Activated naive CD4-positive, alpha-beta T cell treated with anti-CD3 and anti-CD28 coated beads, Interleukin-2, amount 50 U/mL, for 24 hours (primary cell): Measurements from ENCODE around the gene AVL9.
"Not testable (repeated sequence)": the region's sequence is repeated elsewhere in the genome, so short reads cannot be mapped to it uniquely, and the experiment has no call there.

Experiments used
- H3K27ac Mint-ChIP-seq: one replicate; pipeline ENCODE4 v1.8.0; 2021; ENCODE audit warnings: mild to moderate bottlenecking, mixed read lengths
- H3K27me3 Mint-ChIP-seq: one replicate; pipeline ENCODE4 v1.8.0; 2021; ENCODE audit warnings: mixed read lengths
- H3K36me3 Mint-ChIP-seq: one replicate; pipeline ENCODE4 v1.8.0; 2021; ENCODE audit warnings: mixed read lengths
- H3K4me1 Mint-ChIP-seq: one replicate; pipeline ENCODE4 v1.8.0; 2021; ENCODE audit warnings: mixed read lengths
- H3K4me3 Mint-ChIP-seq: one replicate; pipeline ENCODE4 v1.8.0; 2021; ENCODE audit warnings: mild to moderate bottlenecking, mixed read lengths
- H3K9me3 Mint-ChIP-seq: one replicate; pipeline ENCODE4 v1.8.0; 2021; ENCODE audit warnings: mixed read lengths

Gene AVL9

DNA sequence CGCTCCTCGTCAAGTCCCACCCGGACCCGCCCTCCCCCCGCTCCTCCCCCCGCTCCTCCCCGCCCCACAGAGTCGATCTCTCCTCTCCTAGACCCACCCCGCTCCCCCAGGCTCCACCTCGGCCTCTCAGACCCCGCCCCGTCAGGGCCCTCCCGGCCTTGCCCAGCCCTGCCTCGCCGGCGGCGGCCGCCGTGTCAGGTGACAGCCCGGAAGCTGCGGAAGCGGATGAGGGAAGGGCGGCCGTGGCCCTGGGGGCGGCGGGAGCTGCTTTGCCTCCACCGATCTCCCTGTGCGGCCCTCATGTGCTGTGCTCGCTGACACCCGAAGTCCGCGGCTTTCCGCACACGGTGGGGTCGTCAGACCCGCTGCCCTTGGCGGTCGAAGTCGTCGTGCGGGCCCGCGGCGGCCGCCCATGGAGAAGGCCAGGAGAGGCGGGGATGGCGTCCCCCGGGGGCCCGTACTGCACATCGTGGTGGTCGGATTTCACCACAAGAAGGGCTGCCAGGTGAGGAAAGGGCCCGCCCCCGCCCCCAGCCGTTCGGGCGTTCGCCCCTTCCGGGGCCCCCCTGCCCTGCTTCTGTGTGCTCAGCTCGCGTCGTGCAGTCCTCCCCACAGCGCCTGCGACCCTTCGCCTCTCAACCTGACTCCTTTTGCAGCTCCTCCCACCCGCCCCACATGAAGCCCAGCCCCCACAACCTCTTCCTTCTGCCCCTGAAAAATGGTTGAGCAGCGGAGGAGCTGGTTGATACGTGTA, at the start of gene AVL9:
TSS of gene AVL9 (plus strand) at position 192 of the 754 bp plus-strand sequence. CDS start at position 413, 221 bp downstream.
- H3K4me1 Mint-ChIP-seq: peaks cover 29% of the 10 kb centered on the region
- H3K27ac Mint-ChIP-seq: peak within 1 kb of the TSS; percentile 95
- H3K4me3 Mint-ChIP-seq: peak within 1 kb of the TSS; percentile 92
- no peaks in the 10 kb centered on the region for H3K9me3 Mint-ChIP-seq
- peaks cover 8% of the 10 kb centered on the region for H3K36me3 Mint-ChIP-seq
- no peaks in the 10 kb centered on the region for H3K27me3 Mint-ChIP-seq

DNA sequence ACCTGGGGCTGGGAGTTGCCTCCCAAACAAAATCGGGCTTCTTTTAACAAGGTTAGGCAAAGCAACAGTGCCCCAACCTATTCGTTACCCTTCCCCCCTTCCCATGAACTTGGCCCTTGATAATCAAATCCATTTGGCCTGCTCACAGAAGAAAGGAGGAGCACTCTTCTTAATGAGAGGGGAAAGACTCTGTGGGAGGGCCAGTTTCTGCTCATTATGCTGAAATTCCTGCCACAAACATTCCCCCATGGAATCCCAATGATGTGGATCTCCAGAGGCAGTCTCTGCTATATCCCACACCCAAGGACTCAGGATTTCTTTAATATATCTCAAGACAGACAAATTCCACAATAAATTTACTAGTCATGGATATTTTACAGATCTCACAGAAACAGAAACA, 48.1 kb upstream of the AVL9 start:
- no peak overlapping the region for H3K4me3 Mint-ChIP-seq
- no peaks in the 10 kb centered on the region for H3K4me1 Mint-ChIP-seq
- peaks cover 9% of the 10 kb centered on the region for H3K27me3 Mint-ChIP-seq
- H3K9me3 Mint-ChIP-seq: no peaks in the 10 kb centered on the region
- H3K27ac Mint-ChIP-seq: no peak overlapping the region
- H3K36me3 Mint-ChIP-seq: no peaks in the 10 kb centered on the region

DNA sequence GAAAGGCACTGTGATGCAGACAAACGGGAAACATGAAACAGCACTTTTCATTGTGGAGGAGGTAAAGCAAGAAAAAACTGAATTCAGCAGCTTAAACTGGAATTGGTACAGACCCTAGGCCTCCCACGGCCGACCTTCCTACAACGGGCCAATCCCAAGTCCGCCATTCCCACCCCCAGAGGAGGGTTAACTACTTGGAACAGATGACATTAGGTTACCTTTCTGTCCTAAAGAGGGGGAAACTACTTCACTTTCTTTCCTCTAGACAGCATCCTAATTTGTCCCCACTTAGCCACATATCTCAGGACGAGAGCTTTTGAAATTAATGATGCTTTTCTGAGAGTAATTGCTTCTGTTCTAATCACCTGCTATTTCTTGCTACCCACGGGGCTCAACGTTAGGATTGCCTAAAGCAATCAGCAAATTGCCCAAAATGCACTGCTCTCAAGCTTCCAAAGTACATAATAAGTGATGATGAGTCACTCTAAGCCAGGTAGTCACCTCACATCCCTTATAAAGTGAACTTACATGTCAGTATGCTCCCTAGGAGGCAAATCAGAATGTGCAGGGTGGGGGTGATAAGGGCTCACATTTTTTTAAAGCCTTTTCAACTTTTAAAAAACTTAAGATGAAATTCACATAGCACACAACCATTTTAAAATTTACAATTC, 41.8 kb upstream of the AVL9 start:
- Mint-ChIP-seq H3K27ac (no peak overlapping the region), H3K4me3 (no peak overlapping the region), H3K36me3 (no peaks in the 10 kb centered on the region), H3K27me3 (peaks cover 9% of the 10 kb centered on the region), H3K9me3 (no peaks in the 10 kb centered on the region), H3K4me1 (no peaks in the 10 kb centered on the region)

DNA sequence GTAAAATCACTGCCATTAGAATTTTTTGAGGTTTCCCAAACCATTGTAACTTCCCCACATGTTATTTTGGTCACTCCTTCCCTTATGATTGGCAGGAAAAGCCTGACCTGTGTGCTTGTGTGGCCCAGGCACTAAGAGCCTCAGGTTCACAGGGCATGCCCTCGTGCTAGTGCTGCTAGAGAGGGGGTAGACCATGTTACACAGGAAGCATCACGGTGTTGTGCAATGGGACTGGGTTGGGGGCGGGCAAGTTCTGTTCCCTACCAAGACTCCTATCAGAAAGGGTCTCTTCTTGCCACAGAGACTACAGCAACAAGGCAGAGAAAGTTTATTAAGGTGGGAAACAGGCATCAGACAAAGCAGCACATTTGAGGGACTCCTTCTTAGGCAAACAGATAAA, 37.3 kb upstream of the AVL9 start:
- H3K27ac Mint-ChIP-seq: no peak overlapping the region
- H3K36me3 Mint-ChIP-seq: no peaks in the 10 kb centered on the region
- no peak overlapping the region for H3K4me3 Mint-ChIP-seq
- H3K4me1 Mint-ChIP-seq: no peaks in the 10 kb centered on the region
- H3K27me3 Mint-ChIP-seq: peaks cover 9% of the 10 kb centered on the region
- no peaks in the 10 kb centered on the region for H3K9me3 Mint-ChIP-seq

DNA sequence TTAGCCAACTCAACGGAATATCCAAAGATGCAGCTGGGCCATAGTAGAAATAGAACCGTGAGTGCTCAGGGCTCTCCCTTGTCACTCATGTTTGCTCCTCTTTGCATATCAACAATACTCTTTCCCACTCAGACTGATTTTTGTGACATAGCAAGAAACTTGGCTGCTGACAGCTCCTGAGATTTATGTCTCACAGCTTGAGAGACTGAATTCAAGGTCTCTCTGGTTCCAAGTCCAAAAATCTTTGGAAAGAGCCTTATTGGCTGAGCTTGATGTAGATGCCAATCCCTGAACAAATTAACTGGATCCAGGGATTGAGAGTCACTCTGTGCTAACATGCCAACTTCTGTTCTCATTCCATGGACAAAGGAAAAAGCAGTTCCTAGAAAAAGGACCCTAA, 35.5 kb upstream of the AVL9 start:
- Mint-ChIP-seq H3K4me3 (no peak overlapping the region), H3K27me3 (peaks cover 4% of the 10 kb centered on the region), H3K9me3 (no peaks in the 10 kb centered on the region), H3K36me3 (no peaks in the 10 kb centered on the region), H3K27ac (no peak overlapping the region), H3K4me1 (no peaks in the 10 kb centered on the region)

DNA sequence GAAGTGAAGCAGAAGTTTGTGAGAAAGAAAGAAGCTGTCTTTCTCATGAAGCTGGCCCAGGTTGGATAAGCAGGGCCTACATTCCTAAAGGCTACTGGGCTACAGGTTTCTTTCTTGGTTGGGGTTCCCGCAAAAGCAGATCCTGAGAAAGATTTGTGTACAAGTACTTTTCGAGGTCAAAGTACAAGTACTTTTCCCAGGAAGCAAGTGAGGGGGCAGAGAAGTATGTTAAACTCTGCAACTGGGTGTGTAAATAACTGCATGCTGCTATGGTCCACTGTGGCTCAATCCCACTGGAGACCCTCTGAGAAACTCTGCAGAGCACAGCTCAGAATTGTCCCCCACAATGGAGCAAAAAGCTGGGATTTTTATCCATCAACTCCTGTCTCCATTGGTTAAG, 33.8 kb upstream of the AVL9 start:
- Mint-ChIP-seq H3K36me3 (no peaks in the 10 kb centered on the region), H3K27ac (no peak overlapping the region), H3K9me3 (no peaks in the 10 kb centered on the region), H3K27me3 (peaks cover 4% of the 10 kb centered on the region), H3K4me3 (no peak overlapping the region), H3K4me1 (no peaks in the 10 kb centered on the region)

DNA sequence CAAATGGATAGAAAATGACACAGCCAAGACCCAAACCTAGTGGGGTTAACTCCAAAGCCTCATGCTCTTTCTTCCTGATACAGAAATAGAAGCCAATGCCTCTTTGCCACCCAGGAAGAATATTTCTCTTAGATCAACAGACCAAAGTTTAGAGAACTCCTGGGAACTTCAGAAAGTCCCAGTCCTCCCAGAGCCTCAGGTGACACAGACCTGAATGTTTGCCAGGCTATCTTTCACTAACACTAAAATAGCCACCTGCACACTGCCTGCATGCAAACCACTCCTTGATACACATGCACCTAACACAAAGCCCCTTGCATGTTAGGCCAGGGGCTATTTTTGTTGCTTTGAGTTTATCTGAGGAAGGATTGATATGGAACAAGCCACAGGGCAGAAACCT, 32.8 kb upstream of the AVL9 start:
- H3K9me3 Mint-ChIP-seq: no peaks in the 10 kb centered on the region
- no peak overlapping the region for H3K27ac Mint-ChIP-seq
- H3K4me1 Mint-ChIP-seq: no peaks in the 10 kb centered on the region
- H3K4me3 Mint-ChIP-seq: no peak overlapping the region
- H3K36me3 Mint-ChIP-seq: no peaks in the 10 kb centered on the region
- peaks cover 2% of the 10 kb centered on the region for H3K27me3 Mint-ChIP-seq

DNA sequence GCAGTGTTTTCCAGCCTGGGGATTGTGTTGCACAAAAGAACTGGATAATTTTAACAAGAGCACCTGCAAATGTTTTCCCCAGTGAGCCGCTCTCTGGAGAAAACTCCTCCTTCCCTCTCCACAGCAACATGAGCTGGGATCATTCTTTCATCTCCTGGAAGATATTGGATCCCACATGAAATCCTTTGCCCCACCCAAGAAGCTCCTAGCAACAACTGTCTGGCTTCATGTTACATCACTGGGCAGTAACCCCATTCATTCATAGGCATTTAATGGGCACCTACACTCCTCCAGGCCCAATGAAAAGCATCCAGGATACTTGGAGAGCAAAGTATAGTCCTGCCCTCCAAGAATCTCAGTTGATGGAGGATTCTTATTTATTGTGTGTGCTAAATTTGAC, 32.3 kb upstream of the AVL9 start:
- H3K27ac Mint-ChIP-seq: no peak overlapping the region
- H3K36me3 Mint-ChIP-seq: no peaks in the 10 kb centered on the region
- no peak overlapping the region for H3K4me3 Mint-ChIP-seq
- no peaks in the 10 kb centered on the region for H3K4me1 Mint-ChIP-seq
- no peaks in the 10 kb centered on the region for H3K9me3 Mint-ChIP-seq
- H3K27me3 Mint-ChIP-seq: peaks cover 2% of the 10 kb centered on the region

DNA sequence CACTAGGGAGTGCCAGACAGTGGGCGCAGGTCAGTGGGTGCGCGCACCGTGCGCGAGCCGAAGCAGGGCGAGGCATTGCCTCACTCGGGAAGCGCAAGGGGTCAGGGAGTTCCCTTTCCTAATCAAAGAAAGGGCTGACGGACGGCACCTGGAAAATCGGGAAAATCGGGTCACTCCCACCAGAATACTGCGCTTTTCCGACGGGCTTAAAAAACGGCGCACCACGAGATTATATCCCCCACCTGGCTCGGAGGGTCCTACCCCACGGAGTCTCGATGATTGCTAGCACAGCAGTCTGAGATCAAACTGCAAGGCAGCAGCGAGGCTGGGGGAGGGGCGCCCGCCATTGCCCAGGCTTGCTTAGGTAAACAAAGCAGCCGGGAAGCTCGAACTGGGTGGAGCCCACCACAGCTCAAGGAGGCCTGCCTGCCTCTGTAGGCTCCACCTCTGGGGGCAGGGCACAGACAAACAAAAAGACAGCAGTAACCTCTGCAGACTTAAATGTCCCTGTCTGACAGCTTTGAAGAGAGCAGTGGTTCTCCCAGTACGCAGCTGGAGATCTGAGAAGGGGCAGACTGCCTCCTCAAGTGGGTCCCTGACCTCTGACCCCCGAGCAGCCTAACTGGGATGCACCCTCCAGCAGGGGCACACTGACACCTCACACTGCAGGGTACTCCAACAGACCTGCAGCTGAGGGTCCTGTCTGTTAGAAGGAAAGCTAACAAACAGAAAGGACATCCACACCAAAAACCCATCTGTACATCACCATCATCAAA, 30.5 kb upstream of the AVL9 start:
- H3K4me3 Mint-ChIP-seq, H3K9me3 Mint-ChIP-seq, H3K27ac Mint-ChIP-seq, H3K27me3 Mint-ChIP-seq, H3K36me3 Mint-ChIP-seq, H3K4me1 Mint-ChIP-seq: not testable (repeated sequence)

DNA sequence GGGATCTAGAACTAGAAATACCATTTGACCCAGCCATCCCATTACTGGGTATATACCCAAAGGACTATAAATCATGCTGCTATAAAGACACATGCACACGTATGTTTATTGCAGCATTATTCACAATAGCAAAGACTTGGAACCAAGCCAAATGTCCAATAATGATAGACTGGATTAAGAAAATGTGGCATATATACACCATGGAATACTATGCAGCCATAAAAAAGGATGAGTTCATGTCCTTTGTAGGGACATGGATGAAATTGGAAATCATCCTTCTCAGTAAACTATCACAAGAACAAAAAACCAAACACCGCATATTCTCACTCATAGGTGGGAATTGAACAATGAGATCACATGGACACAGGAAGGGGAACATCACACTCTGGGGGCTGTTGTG, 25.3 kb upstream of the AVL9 start:
- not testable (repeated sequence) for H3K27ac Mint-ChIP-seq, H3K4me3 Mint-ChIP-seq, H3K36me3 Mint-ChIP-seq, H3K4me1 Mint-ChIP-seq, H3K9me3 Mint-ChIP-seq, H3K27me3 Mint-ChIP-seq

DNA sequence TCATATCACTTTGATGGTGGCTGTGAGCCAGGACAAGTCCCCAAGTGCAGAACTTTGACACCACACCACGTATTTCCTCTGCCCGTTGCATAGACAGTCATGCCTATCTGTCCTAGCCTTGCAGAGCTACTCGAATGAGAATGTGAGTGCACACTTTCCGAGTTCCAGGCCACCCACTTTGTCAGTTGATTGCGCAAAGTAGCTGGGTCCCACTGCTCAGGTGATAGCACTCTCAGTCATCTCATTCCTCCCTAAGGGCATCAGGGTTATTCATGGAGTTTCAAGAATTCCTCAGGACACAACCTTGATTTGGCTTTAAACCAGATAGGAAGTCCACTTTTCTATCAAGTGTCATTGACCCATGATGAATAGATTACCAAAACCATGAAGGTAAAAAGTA, 24.4 kb upstream of the AVL9 start:
- no peak overlapping the region for H3K27ac Mint-ChIP-seq
- no peaks in the 10 kb centered on the region for H3K36me3 Mint-ChIP-seq
- H3K4me1 Mint-ChIP-seq: no peaks in the 10 kb centered on the region
- H3K27me3 Mint-ChIP-seq: no peaks in the 10 kb centered on the region
- H3K4me3 Mint-ChIP-seq: no peak overlapping the region
- H3K9me3 Mint-ChIP-seq: no peaks in the 10 kb centered on the region

DNA sequence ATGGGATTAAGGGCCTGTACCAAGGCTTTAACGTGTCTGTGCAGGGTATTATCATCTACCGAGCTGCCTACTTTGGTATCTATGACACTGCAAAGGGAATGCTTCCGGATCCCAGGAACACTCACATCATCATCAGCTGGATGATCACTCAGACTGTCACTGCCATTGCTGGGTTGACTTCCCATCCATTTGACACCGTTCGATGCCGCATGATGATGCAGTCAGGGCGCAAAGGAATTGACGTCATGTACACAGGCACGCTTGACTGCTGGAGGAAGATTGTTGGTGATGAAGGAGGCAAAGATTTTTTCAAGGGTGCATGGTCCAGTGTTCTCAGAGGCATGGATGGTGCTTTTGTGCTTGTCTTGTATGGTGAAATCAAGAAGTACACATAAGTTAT, 23.3 kb upstream of the AVL9 start:
- Mint-ChIP-seq H3K36me3 (no peaks in the 10 kb centered on the region), H3K4me3 (no peak overlapping the region), H3K27ac (no peak overlapping the region), H3K9me3 (no peaks in the 10 kb centered on the region), H3K4me1 (no peaks in the 10 kb centered on the region), H3K27me3 (no peaks in the 10 kb centered on the region)

DNA sequence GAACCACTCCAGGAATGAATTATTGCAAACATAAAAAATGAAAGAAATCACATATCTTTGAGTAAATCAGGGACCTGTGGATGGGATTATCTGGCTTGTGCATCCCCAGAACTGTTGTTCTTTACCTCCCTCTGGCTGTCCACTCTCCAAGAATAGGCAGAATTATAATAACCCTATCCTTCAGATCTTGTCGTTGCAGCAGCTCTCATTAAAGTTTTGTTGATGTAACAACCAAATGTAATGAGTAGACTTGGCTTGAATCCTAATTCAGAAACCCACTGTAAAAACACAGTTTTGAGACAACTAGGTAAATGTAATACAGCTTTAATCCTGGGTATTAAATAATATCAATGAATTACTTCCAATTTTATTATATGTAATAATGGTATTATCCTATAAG, 21.3 kb upstream of the AVL9 start:
- Mint-ChIP-seq H3K4me3 (no peak overlapping the region), H3K4me1 (no peaks in the 10 kb centered on the region), H3K9me3 (no peaks in the 10 kb centered on the region), H3K36me3 (no peaks in the 10 kb centered on the region), H3K27me3 (no peaks in the 10 kb centered on the region), H3K27ac (no peak overlapping the region)

DNA sequence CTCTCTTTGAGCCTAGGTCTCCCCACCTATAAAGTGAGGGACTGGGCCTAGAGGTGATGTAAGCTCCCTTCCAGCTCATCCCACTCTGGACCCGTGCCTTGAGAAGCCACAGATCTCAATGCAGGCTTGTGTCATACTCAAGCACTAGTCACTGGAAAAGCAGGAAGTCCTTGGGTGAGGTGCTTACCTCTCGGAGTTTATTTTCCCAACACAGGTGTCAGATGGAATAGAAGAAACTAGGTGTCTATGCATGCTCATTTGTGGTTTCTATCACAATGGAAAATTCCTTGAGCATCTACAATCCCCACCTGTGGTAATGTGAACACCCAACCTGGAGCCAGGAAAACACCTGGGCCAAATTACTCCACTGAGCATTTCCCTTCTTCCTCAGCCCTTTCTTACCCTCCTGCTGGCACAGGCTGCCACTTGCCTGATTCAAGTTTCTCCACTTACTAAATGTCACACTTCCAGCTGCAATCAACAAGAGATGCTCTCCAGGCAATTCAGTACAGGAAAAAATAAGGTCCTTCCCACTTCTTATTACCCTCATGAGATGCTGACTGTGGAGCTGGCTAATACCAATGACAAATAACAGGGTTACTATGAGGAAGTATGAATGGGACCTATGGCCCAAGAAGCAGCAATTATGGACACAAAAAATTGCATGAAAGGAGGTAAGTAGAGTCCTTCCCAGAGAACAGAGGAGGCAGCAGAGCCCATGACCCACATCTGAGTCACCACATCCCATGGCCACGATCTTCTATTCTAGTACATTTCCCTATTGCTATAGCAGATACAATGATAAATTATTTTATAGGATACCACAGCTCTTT, 18.3 kb upstream of the AVL9 start:
- H3K9me3 Mint-ChIP-seq: no peaks in the 10 kb centered on the region
- H3K4me3 Mint-ChIP-seq: no peak overlapping the region
- no peaks in the 10 kb centered on the region for H3K27me3 Mint-ChIP-seq
- H3K27ac Mint-ChIP-seq: no peak overlapping the region
- no peaks in the 10 kb centered on the region for H3K36me3 Mint-ChIP-seq
- H3K4me1 Mint-ChIP-seq: peaks cover 5% of the 10 kb centered on the region

DNA sequence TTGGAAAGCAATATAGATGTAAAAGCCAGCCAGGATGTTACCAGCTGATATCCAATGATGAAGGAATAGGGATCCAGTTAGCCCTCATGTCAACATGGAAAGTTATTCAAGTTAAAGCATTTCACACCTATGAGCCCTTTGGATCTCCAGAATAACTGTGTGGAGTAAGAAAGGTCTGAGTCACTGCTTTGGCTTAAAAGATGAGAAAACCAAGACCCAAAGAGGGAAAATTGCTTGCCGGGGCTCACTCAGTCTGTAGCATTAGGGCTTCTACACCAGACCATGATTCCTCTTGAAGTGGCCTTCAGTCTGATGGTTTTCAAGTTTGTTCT, 17.7 kb upstream of the AVL9 start:
- H3K4me1 Mint-ChIP-seq: peaks cover 5% of the 10 kb centered on the region
- no peak overlapping the region for H3K4me3 Mint-ChIP-seq
- H3K27ac Mint-ChIP-seq: no peak overlapping the region
- no peaks in the 10 kb centered on the region for H3K9me3 Mint-ChIP-seq
- H3K27me3 Mint-ChIP-seq: no peaks in the 10 kb centered on the region
- no peaks in the 10 kb centered on the region for H3K36me3 Mint-ChIP-seq
